Rectal smooth muscle tissue (tissue), 1 donor: ENCODE data around the gene MAPKAPK3.
A peak's percentile ranks its signal among the peaks of the same experiment; 100 is the strongest.

ENCODE experiments used
- H3K27ac ChIP-seq: one replicate; pipeline ENCODE4 v1.7.0; 2013; ENCODE audit warnings: low read depth, low read length, inconsistent platforms
- H3K27me3 ChIP-seq: one replicate; pipeline ENCODE4 v1.7.0; 2013; ENCODE audit warnings: low read length; ENCODE audit not compliant: control insufficient read depth, insufficient read depth
- H3K36me3 ChIP-seq: one replicate; pipeline ENCODE4 v1.7.0; 2013; ENCODE audit warnings: low read length; ENCODE audit not compliant: control insufficient read depth, insufficient read depth
- H3K4me1 ChIP-seq: one replicate; pipeline ENCODE4 v1.7.0; 2013; ENCODE audit warnings: low read length; ENCODE audit not compliant: control insufficient read depth, insufficient read depth
- H3K4me3 ChIP-seq: one replicate; pipeline ENCODE4 v1.7.0; 2013; ENCODE audit warnings: low read length
- H3K9ac ChIP-seq: one replicate; pipeline ENCODE4 v1.7.0; 2013; ENCODE audit warnings: low read length

MAPKAPK3 gene

DNA sequence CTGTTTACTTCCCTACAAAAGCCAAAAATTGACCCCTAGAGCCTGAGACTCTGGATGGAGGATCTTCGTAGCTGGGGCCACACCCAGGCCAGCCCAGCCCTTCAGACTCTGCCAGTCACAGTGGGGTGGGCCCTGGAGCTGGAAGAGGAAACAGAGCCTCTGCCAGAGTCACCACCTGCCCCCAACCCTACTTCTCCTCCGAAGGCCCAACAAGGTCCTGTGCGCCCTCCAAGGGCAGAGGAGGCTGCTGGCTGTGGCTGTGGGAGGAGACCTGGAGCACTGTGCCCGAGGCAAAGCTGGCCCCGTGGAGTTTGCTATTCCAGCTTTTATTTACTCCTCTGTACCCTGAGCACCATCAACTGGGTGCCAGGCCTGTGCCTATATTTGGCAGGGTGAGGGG lies 24.4 kb upstream of the MAPKAPK3 start:
- H3K27me3 ChIP-seq = no peaks in the 10 kb centered on the region
- H3K36me3 ChIP-seq = no peaks in the 10 kb centered on the region
- no peaks in the 10 kb centered on the region for H3K4me1 ChIP-seq
- no peak overlapping the region for H3K4me3 ChIP-seq
- H3K27ac ChIP-seq = no peak overlapping the region
- H3K9ac ChIP-seq = no peak overlapping the region

GRCh38 chr3:50594253-50594785 lies 22.6 kb upstream of the MAPKAPK3 start:
- Histone ChIP-seq H3K27ac (no peak overlapping the region), H3K36me3 (no peaks in the 10 kb centered on the region), H3K27me3 (no peaks in the 10 kb centered on the region), H3K9ac (no peak overlapping the region), H3K4me3 (no peak overlapping the region), H3K4me1 (peaks cover 3% of the 10 kb centered on the region)

DNA sequence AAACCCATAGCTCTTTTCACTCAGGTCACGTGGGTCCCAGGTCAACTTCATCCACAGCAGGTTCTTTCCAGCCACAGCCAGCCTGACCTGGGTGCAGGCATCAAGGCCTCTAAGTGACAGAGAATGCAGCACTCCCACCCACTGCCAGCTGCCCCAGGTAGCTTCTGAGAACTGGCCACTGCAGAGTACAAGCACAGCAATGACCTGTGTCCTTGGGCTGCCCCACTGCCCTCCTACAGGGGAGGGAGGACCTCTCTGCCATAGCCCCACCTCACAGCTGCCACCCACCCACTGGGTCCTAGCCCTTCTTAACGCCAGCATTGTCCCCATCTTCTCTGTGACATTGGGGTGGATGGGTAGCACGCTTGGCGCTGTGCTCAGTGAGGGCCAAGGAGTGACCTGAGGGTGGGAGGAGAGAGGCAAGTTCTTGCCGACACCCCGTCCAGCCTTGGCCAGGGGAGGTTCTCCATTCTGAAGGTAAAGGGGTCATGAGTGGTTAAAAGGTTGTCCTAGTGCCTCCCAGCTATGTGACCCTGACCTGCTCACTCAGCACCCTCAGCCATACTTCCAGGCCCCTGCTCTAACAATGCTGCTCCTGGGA lies 17.7 kb upstream of the MAPKAPK3 start:
- Histone ChIP-seq H3K4me3 (no peak overlapping the region), H3K9ac (no peak overlapping the region), H3K27me3 (no peaks in the 10 kb centered on the region), H3K27ac (peak overlapping the region; percentile 98), H3K36me3 (peaks cover 2% of the 10 kb centered on the region), H3K4me1 (peaks cover 34% of the 10 kb centered on the region)

DNA sequence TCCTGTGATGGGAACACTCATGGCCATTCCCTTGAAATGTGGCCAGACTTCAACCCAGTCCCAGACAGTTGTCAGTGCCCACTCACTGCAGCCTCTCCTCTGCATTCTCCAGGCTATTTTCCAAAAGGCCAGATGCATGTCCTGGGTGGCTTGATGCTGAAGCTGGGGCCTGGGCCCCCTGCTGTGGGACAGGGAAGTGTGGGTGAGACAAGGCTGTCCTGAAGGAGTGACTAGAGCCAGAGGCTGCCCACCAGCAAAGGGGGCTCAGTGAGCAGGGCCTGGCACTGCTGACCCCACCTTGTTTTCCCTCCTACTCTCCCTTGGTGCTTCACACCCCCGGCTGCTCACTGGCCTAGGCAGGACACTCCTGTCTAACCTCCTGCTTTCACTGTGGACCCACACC lies 17.2 kb upstream of the MAPKAPK3 start:
- H3K27me3 ChIP-seq = no peaks in the 10 kb centered on the region
- no peak overlapping the region for H3K9ac ChIP-seq
- H3K27ac ChIP-seq = peak overlapping the region; percentile 98
- no peak overlapping the region for H3K4me3 ChIP-seq
- H3K36me3 ChIP-seq = peaks cover 3% of the 10 kb centered on the region
- H3K4me1 ChIP-seq = peaks cover 34% of the 10 kb centered on the region

GRCh38 chr3:50600141-50600753 lies 16.7 kb upstream of the MAPKAPK3 start:
- peak overlapping the region; percentile 33 for H3K9ac ChIP-seq
- H3K27ac ChIP-seq = peak overlapping the region; percentile 98
- peaks cover 3% of the 10 kb centered on the region for H3K36me3 ChIP-seq
- peaks cover 34% of the 10 kb centered on the region for H3K4me1 ChIP-seq
- peak overlapping the region; percentile 11 for H3K4me3 ChIP-seq
- H3K27me3 ChIP-seq = no peaks in the 10 kb centered on the region

DNA sequence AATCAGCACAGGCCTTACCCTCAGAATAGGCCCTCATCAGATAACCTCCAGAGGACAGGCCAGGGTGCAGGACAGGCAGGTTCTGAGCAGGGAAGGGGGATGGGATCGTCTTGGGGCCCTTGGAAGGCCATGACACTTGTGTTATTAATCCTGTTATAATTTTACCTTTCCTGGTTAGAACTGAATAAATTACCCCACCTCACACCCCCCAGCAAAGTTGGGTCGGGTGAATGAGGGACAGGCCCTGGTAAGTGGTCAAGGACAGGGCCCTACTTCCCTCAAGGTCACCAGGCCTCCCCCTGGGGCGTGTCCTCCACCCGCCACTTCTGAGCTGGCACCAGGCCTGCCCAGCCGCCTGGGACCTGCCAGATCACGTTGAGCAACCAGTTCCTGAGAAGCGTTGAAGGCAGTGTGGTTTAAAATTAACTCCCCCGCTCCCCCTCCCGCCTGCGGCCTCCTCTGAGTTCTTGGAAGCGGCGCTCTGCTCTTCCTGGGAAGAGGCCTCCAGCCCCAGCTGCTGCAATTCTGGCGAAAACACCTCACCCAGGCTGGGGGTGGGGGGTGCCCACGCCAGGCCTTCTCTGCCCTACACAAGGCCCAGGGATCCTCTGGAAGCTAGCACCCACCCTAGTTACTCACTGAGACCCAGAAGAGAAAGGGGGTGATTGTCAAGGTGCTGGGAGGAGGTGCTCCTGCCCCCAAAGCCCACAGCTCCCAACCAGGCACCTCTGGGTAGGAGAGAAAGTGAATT lies 15.9 kb upstream of the MAPKAPK3 start:
- peak overlapping the region; percentile 58 for H3K4me3 ChIP-seq
- no peaks in the 10 kb centered on the region for H3K27me3 ChIP-seq
- H3K27ac ChIP-seq = peak overlapping the region; percentile 98
- H3K36me3 ChIP-seq = peaks cover 3% of the 10 kb centered on the region
- H3K4me1 ChIP-seq = peaks cover 34% of the 10 kb centered on the region
- peak overlapping the region; percentile 75 for H3K9ac ChIP-seq

DNA sequence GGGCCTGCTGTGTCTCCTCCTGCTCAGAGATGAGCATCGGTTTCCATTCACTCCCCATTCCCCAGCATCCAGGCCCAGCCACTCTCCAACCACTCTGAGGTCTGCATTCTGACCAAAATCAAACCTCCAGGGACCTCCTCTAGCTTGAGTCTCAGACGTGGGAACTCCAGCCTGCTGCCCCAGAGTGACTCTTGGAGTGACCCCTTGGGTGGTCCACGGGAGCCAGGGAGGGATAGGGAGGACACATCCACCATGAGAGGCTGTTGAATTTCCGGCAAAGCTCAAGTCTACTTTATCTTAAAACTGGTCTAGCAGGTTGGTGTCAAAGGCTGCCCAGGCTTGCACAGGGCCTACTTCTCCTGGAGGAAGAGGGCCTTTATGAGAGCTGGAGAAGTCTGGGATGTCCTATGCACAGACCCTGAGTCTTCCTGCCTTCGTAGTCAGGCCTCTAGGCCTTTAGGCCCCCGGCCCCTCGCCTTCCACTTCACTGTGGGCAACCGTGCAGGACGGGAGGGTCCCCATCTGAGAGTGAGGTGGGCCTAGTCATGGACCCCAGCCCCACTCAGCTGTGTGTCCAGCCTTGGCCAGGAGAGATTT lies 14.3 kb upstream of the MAPKAPK3 start:
- peak overlapping the region; percentile 98 for H3K27ac ChIP-seq
- H3K27me3 ChIP-seq = no peaks in the 10 kb centered on the region
- H3K9ac ChIP-seq = peak overlapping the region; percentile 65
- H3K4me1 ChIP-seq = peaks cover 34% of the 10 kb centered on the region
- peaks cover 11% of the 10 kb centered on the region for H3K36me3 ChIP-seq
- no peak overlapping the region for H3K4me3 ChIP-seq

- H3K36me3 ChIP-seq = peaks cover 11% of the 10 kb centered on the region
- no peaks in the 10 kb centered on the region for H3K27me3 ChIP-seq
- peak overlapping the region; percentile 98 for H3K27ac ChIP-seq
- H3K4me3 ChIP-seq = no peak overlapping the region
- H3K9ac ChIP-seq = no peak overlapping the region
- peaks cover 30% of the 10 kb centered on the region for H3K4me1 ChIP-seq
Measured at GRCh38 chr3:50603261-50604109, 13.5 kb upstream of the MAPKAPK3 start.

DNA sequence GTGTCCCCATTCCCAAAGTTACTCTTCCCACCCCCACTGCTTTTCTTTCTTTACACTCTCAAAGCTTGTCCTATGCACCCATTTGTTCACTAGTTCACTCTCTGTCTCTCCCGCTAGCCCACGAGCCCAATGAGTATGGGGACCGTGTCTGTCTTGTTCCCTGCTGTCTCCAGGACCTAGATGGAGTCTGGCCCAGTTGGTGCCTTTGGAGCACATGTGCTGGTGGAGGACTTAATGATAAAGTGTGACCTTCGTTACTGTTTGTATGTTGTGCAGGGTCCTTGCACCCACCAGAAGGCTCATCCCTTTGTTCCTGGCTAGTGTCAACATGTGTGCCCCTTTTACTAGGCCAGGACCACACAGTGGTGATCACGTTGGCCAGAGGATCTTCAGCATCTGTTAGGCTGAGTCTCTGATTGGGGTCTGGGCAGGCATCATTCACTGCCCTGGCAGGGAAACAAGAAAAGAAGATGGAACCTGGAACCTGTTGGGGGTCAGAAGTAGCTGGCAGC lies 12.8 kb upstream of the MAPKAPK3 start:
- peaks cover 11% of the 10 kb centered on the region for H3K36me3 ChIP-seq
- H3K4me3 ChIP-seq = no peak overlapping the region
- no peak overlapping the region for H3K9ac ChIP-seq
- H3K27me3 ChIP-seq = no peaks in the 10 kb centered on the region
- H3K27ac ChIP-seq = no peak overlapping the region
- H3K4me1 ChIP-seq = peaks cover 30% of the 10 kb centered on the region

GRCh38 chr3:50604628-50605588 lies 12.0 kb upstream of the MAPKAPK3 start:
- H3K4me3 ChIP-seq = no peak overlapping the region
- H3K27me3 ChIP-seq = no peaks in the 10 kb centered on the region
- no peak overlapping the region for H3K9ac ChIP-seq
- no peak overlapping the region for H3K27ac ChIP-seq
- peaks cover 26% of the 10 kb centered on the region for H3K4me1 ChIP-seq
- peaks cover 11% of the 10 kb centered on the region for H3K36me3 ChIP-seq

GRCh38 chr3:50605901-50606326 lies 11.0 kb upstream of the MAPKAPK3 start:
- Histone ChIP-seq H3K4me3 (no peak overlapping the region), H3K36me3 (peaks cover 11% of the 10 kb centered on the region), H3K9ac (no peak overlapping the region), H3K4me1 (peaks cover 21% of the 10 kb centered on the region), H3K27ac (no peak overlapping the region), H3K27me3 (no peaks in the 10 kb centered on the region)
